A549 (cell line): ENCODE results near the gene ESYT2. TPM values are rescaled to one million over a fixed set of nuclear protein-coding genes. Genes with fewer than 3 reads are reported as not detected.

Source experiments
- ATAC-seq, 2 experiments: fragments of 200-7000 bp in 1 of 2; fragments of >200 bp in 1 of 2; cut with Nextera tagmentation in 1 of 2; cut with Tn5 transposase in 1 of 2; 3 replicates each; pipeline versions ENCODE4 v1.8.0 to v1.9.1; 2018 to 2020; ENCODE audit warnings: mild to moderate bottlenecking in 1 of 2, moderate library complexity in 1 of 2
- CTCF ChIA-PET: fragments of 300-600 bp; sonication (Branson Sonifier 250); formaldehyde crosslinking; extraction: SDS; loops from one replicate; lab custom pipeline; 2021; ENCODE audit warnings: antibody characterized with exemption, inconsistent platforms; lab: Yijun Ruan, JAX
- POLR2A ChIA-PET: fragments of 350-600 bp; formaldehyde crosslinking; extraction: SDS; loops from one replicate; lab custom pipeline; 2021; ENCODE audit warnings: antibody characterized with exemption, inconsistent platforms; lab: Yijun Ruan, JAX
- DNase-seq, 2 experiments: peaks; one replicate each; pipeline versions ENCODE4 v3.0.0 to v3.0.0-alpha.2; 2011 to 2016; ENCODE audit warnings: low read depth in 1 of 2, low spot score in 1 of 2
- FAIRE-seq: peaks from 2 replicates; lab custom pipeline; 2011; peaks lifted over from hg19 to GRCh38; lab: Jason Lieb, UNC
- H3K27ac ChIP-seq, 2 experiments: fragments of >200 bp; sonication (Bioruptor Twin); formaldehyde crosslinking; 3 replicates each; pipeline ENCODE4 v1.5.1; 2016 to 2017
- H3K4me1 ChIP-seq: fragments of >200 bp; sonication (Bioruptor Twin); formaldehyde crosslinking; 3 replicates; pipeline ENCODE4 v1.6.1; 2016
- H3K4me2 ChIP-seq: fragments of >200 bp; sonication (Bioruptor Twin); formaldehyde crosslinking; 3 replicates; pipeline ENCODE4 v1.6.1; 2016
- H3K4me3 ChIP-seq: fragments of >200 bp; sonication (Bioruptor Twin); formaldehyde crosslinking; 3 replicates; pipeline ENCODE4 v1.5.1; 2016
- H3K9me3 ChIP-seq: fragments of >200 bp; sonication (Bioruptor Twin); formaldehyde crosslinking; 3 replicates; pipeline ENCODE4 v1.6.1; 2016
- CBX8 ChIP-seq: fragments of 200-600 bp; sonication (generic); IDR thresholded peaks from 2 replicates; pipeline ENCODE4 v1.6.1; 2016
- CHD4 ChIP-seq: fragments of 200-600 bp; sonication (generic); IDR thresholded peaks from 2 replicates; pipeline ENCODE4 v1.6.1; 2016; ENCODE audit warnings: antibody characterized with exemption, mild to moderate bottlenecking, borderline replicate concordance
- EHF ChIP-seq: fragments of 250-450 bp; sonication (Bioruptor Pico); IDR thresholded peaks from 2 replicates; pipeline ENCODE4 v1.5.0; 2020; ENCODE audit warnings: mild to moderate bottlenecking
- HES2 ChIP-seq: fragments of >200 bp; sonication (Bioruptor Twin); formaldehyde crosslinking; IDR thresholded peaks from 2 replicates; pipeline ENCODE4 v1.6.1; 2016
- HOXA7 ChIP-seq: fragments of 250-450 bp; sonication (Bioruptor Pico); IDR thresholded peaks from 2 replicates; pipeline ENCODE4 v1.5.0; 2020; ENCODE audit warnings: mild to moderate bottlenecking, moderate library complexity
- HOXB13 ChIP-seq: fragments of 250-450 bp; sonication (Bioruptor Pico); IDR thresholded peaks from 2 replicates; pipeline ENCODE4 v1.5.0; 2020; ENCODE audit warnings: low read depth, mild to moderate bottlenecking, moderate library complexity
- HOXB5 ChIP-seq: fragments of 250-450 bp; sonication (Bioruptor Pico); IDR thresholded peaks from 2 replicates; pipeline ENCODE4 v1.5.0; 2020; ENCODE audit warnings: mild to moderate bottlenecking, moderate library complexity
- JUN ChIP-seq, 2 experiments: fragments of >200 bp; sonication (Bioruptor Twin); formaldehyde crosslinking; IDR thresholded peaks; 2 replicates in 1 of 2; 3 replicates in 1 of 2; pipeline ENCODE4 v1.6.1; 2016 to 2017
- JUNB ChIP-seq: fragments of >200 bp; sonication (Bioruptor Twin); formaldehyde crosslinking; IDR thresholded peaks from 2 replicates; pipeline ENCODE4 v1.6.1; 2016
- KDM1A ChIP-seq: fragments of 200-600 bp; sonication (generic); IDR thresholded peaks from 2 replicates; pipeline ENCODE4 v1.6.1; 2016; ENCODE audit warnings: low read depth, mild to moderate bottlenecking
- KDM5A ChIP-seq: fragments of 200-600 bp; sonication (generic); IDR thresholded peaks from 2 replicates; pipeline ENCODE4 v1.6.1; 2016; ENCODE audit warnings: antibody characterized with exemption, mild to moderate bottlenecking
- MAFK ChIP-seq: fragments of 450-650 bp; IDR thresholded peaks from 2 replicates; pipeline ENCODE4 v1.6.1; 2014; ENCODE audit not compliant: partially characterized antibody
- MAZ ChIP-seq: fragments of 150-350 bp; IDR thresholded peaks from 2 replicates; pipeline ENCODE4 v1.6.1; 2014; ENCODE audit warnings: antibody characterized with exemption, low read depth, low read length, borderline replicate concordance
- NFE2L2 ChIP-seq: fragments of 150-350 bp; conservative IDR thresholded peaks from 2 replicates; pipeline ENCODE4 v1.6.1; 2014; ENCODE audit warnings: low read length
- PHF8 ChIP-seq: fragments of 200-600 bp; sonication (generic); IDR thresholded peaks from 2 replicates; pipeline ENCODE4 v1.6.1; 2016; ENCODE audit warnings: low read depth, mild to moderate bottlenecking, antibody characterized with exemption, moderate library complexity, borderline replicate concordance
- POLR2AphosphoS2 ChIP-seq: conservative IDR thresholded peaks from 2 replicates; pipeline ENCODE4 v1.6.1; 2012; ENCODE audit warnings: low read length, improper control_type of control experiment, inconsistent platforms
- RAD21 ChIP-seq, 2 experiments: fragments of >200 bp in 1 of 2; sonication (Bioruptor Twin) in 1 of 2; formaldehyde crosslinking in 1 of 2; IDR thresholded peaks in 1 of 2; conservative IDR thresholded peaks in 1 of 2; 2 replicates in 1 of 2; 3 replicates in 1 of 2; pipeline ENCODE4 v1.6.1; 2012 to 2018; ENCODE audit warnings: inconsistent platforms in 1 of 2
- RFX5 ChIP-seq: fragments of 450-650 bp; IDR thresholded peaks from 2 replicates; pipeline ENCODE4 v1.7.1; 2014; ENCODE audit warnings: antibody characterized with exemption, mild to moderate bottlenecking, moderate library complexity
- SMC3 ChIP-seq: fragments of >200 bp; sonication (Bioruptor Twin); formaldehyde crosslinking; IDR thresholded peaks from 3 replicates; pipeline ENCODE4 v1.6.1; 2018; ENCODE audit warnings: inconsistent platforms
- SREBF2 ChIP-seq: fragments of 450-650 bp; IDR thresholded peaks from 2 replicates; pipeline ENCODE4 v1.6.1; 2014; ENCODE audit warnings: mild to moderate bottlenecking, moderate library complexity
- WGBS: methylation state at CpG from one replicate; pipeline ENCODE4 v1.1.6; 2017; ENCODE audit errors: missing lambda C conversion rate; 5-methylcytosine and 5-hydroxymethylcytosine counted together
- polyA plus RNA-seq, 4 experiments: library from polyadenylated mRNA; depleted of rRNA in 3 of 4; stranded (reverse); fragments of >200 nt; fragmentation: RNase III in 1 of 4; extraction: RNeasy Plus Mini Kit Qiagen cat#74134 plus additional on column Dnase treatment in 1 of 4; gene quantifications; 2 replicates in 3 of 4; 3 replicates in 1 of 4; pipeline ENCODE4 v1.2.3, GENCODE V29; 2011 to 2017
- TF ChIP-seq, protein P1 (sequence below): fragments of >200 bp; sonication (Bioruptor Twin); formaldehyde crosslinking; IDR thresholded peaks from 3 replicates; pipeline ENCODE4 v1.5.1; 2016
- TF ChIP-seq, protein P2 (sequence below): fragments of >200 bp; sonication (Bioruptor Twin); formaldehyde crosslinking; IDR thresholded peaks from 3 replicates; pipeline ENCODE4 v1.6.1; 2016

Gene ESYT2
- polyA plus RNA-seq, 2 of the 4 experiments (the other 2 are of a cell fraction): 45.8 to 77.0 TPM

GRCh38 chr7:158818325-158819213 is 10.7 kb downstream of the ESYT2 start (continued):
- TF ChIP-seq HOXB13 (CRISPR knock-in tag) (no peak), RAD21 (conservative IDR thresholded peaks at IDR 0.05 in 1 of 2, IDR thresholded peaks at IDR 0.05 in 1 of 2) (peak; percentile 40 to 55)
- TF ChIP-seq, protein P1, sequence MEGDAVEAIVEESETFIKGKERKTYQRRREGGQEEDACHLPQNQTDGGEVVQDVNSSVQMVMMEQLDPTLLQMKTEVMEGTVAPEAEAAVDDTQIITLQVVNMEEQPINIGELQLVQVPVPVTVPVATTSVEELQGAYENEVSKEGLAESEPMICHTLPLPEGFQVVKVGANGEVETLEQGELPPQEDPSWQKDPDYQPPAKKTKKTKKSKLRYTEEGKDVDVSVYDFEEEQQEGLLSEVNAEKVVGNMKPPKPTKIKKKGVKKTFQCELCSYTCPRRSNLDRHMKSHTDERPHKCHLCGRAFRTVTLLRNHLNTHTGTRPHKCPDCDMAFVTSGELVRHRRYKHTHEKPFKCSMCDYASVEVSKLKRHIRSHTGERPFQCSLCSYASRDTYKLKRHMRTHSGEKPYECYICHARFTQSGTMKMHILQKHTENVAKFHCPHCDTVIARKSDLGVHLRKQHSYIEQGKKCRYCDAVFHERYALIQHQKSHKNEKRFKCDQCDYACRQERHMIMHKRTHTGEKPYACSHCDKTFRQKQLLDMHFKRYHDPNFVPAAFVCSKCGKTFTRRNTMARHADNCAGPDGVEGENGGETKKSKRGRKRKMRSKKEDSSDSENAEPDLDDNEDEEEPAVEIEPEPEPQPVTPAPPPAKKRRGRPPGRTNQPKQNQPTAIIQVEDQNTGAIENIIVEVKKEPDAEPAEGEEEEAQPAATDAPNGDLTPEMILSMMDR: no peak
- TF ChIP-seq, all 56 proteins: peak for 20

DNA sequence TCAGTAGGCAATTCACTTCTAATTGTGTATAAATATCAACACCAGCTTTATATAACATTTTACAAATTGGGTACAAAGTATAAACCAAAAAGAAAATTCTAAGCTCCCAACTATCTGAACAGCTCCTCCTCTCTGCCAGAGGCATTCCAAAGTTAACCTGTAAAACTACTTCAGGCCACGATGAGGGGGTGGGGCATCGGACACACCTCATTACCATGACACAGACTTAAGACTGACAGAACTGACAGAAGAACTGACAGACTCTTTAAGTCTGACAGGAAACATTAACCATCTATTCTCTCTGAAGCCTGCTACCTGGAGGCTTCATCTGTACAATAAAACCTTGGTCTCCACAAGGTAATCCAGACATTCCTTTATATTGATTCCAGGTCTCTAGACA is 12.3 kb downstream of the ESYT2 start:
- no peak for DNase-seq
- ChIA-PET CTCF (interaction anchor here (1.0 to 1.8 kb wide), 3 partner anchors 11 to 38 kb away, joined by 3 to 4 read pairs (median 3); no protein-coding TSS in a partner anchor), POLR2A (interaction anchor here (1.0 kb wide), 1 partner anchor 47 kb away, joined by 3 read pairs; no protein-coding TSS in a partner anchor)
- whole genome bisulfite sequencing: 28% methylated on average over 2 of the region's 2 CpGs
- Histone ChIP-seq H3K4me1 (peaks cover 74% of the 10 kb centered on the region), H3K9me3 (no peaks in the 10 kb centered on the region), H3K4me2 (peak overlapping the region; percentile 99), H3K4me3 (peak overlapping the region; percentile 40; the same call in 1 of the 3 replicates), H3K27ac (peak overlapping the region; percentile 95 to 99)
- TF ChIP-seq KDM1A (no peak), HES2 (no peak), MAFK (no peak), POLR2AphosphoS2 (no peak), CBX8 (no peak), RAD21 (conservative IDR thresholded peaks at IDR 0.05 in 1 of 2, IDR thresholded peaks at IDR 0.05 in 1 of 2) (no peak), JUN (IDR thresholded peaks at IDR 0.05) (no peak), KDM5A (no peak), MAZ (no peak), EHF (CRISPR knock-in tag) (no peak), SMC3 (no peak), RFX5 (no peak)
- TF ChIP-seq, protein P2, sequence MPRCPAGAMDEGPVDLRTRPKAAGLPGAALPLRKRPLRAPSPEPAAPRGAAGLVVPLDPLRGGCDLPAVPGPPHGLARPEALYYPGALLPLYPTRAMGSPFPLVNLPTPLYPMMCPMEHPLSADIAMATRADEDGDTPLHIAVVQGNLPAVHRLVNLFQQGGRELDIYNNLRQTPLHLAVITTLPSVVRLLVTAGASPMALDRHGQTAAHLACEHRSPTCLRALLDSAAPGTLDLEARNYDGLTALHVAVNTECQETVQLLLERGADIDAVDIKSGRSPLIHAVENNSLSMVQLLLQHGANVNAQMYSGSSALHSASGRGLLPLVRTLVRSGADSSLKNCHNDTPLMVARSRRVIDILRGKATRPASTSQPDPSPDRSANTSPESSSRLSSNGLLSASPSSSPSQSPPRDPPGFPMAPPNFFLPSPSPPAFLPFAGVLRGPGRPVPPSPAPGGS: no peak
- no peak for ATAC-seq
- no peak for FAIRE-seq

DNA sequence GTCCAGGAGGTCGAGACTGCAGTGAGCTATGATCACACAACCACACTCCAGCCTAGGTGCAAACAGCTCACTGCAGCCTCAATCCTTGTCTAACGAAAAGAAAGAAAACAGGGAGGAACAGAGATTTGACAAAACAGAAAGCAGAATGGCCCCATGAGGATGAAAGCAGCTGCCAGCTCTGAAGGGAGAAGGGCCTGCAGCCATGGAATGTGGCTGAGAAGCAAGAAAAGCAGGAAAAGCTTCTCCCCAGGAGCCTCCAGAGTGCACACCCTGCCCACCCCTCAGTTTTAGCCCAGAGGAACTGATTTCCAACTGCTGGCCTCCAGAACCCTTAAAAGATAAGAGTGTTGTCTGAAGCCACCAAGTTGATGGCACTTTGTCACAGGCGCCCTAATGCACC is 13.0 kb downstream of the ESYT2 start:
- Histone ChIP-seq H3K4me3 (no peak overlapping the region), H3K9me3 (no peaks in the 10 kb centered on the region), H3K4me2 (peak overlapping the region; percentile 99), H3K27ac (peak overlapping the region; percentile 37 to 75; a peak in 4 of 6 replicates), H3K4me1 (peaks cover 74% of the 10 kb centered on the region)
- ATAC-seq (no peak), DNase-seq (no peak), FAIRE-seq (no peak)
- ChIA-PET POLR2A (interaction anchor here (1.0 kb wide), 1 partner anchor 48 kb away, joined by 3 read pairs; no protein-coding TSS in a partner anchor), CTCF (interaction anchor here (1.0 to 2.4 kb wide), 4 partner anchors 10 to 120 kb away, joined by 3 to 7 read pairs (median 4); no protein-coding TSS in a partner anchor)
- no peak for TF ChIP-seq JUNB
- no peak for TF ChIP-seq MAZ
- no peak for TF ChIP-seq HOXB5 (CRISPR knock-in tag)
- TF ChIP-seq NFE2L2: no peak
- no peak for TF ChIP-seq HOXB13 (CRISPR knock-in tag)
- TF ChIP-seq MAFK: no peak
- TF ChIP-seq, protein P2: no peak
- no peak for TF ChIP-seq HOXA7 (CRISPR knock-in tag)
- TF ChIP-seq PHF8: no peak
- TF ChIP-seq SREBF2: no peak
- TF ChIP-seq CHD4: no peak
- no peak for TF ChIP-seq RAD21 (conservative IDR thresholded peaks at IDR 0.05 in 1 of 2, IDR thresholded peaks at IDR 0.05 in 1 of 2)
- WGBS: 92% methylated on average over 3 of the region's 3 CpGs
